Motor neuron (in vitro differentiated cells): ENCODE data around the gene SLC16A2. TPM values are rescaled to one million over a fixed set of nuclear protein-coding genes. Genes with fewer than 3 reads are reported as not detected.

Experiments used
- ATAC-seq, 8 experiments: fragments of 200-7000 bp; cut with Tn5 transposase; replicated peaks in 6 of 8; 2 replicates each; pipeline ENCODE4 v1.8.0; 2021; ENCODE audit warnings: mild to moderate bottlenecking in 8 of 8, moderate library complexity in 8 of 8
- H3K27ac ChIP-seq, 2 donors: fragments of 250-450 bp; sonication (Bioruptor Pico); 2 replicates each; pipeline ENCODE4 v1.9.0; 2021; ENCODE audit warnings: antibody characterized with exemption in 2 of 2, mild to moderate bottlenecking in 2 of 2, moderate library complexity in 1 of 2
- H3K4me1 ChIP-seq, 2 donors: fragments of 250-450 bp; sonication (Bioruptor Pico); replicated peaks in 1 of 2; 2 replicates each; pipeline ENCODE4 v1.6.1; 2021; ENCODE audit warnings: antibody characterized with exemption in 2 of 2, mild to moderate bottlenecking in 2 of 2, moderate library complexity in 1 of 2
- H3K4me3 ChIP-seq, 5 donors: fragments of 250-450 bp; sonication (Bioruptor Pico); 2 replicates each; pipeline ENCODE4 v1.9.0; 2021; ENCODE audit warnings: antibody characterized with exemption in 5 of 5, mild to moderate bottlenecking in 5 of 5, moderate library complexity in 4 of 5
- WGBS, 10 experiments: fragments of 450-650 bp; shearing (Covaris generic); methylation state at CpG; one replicate each; pipeline ENCODE4 v1.0.0; 2022; 5-methylcytosine and 5-hydroxymethylcytosine counted together
- in situ Hi-C, 9 experiments: fragments of 400-800 bp; cut with MboI; loops; one replicate each; pipeline ENCODE4 v1.15.0; 2021; ENCODE audit warnings: low sequenced_read_pairs in 9 of 9, low pct_unique_long_range_greater_than_20kb in 2 of 9; ENCODE audit not compliant: unreplicated experiment in 9 of 9
- total RNA-seq, 8 experiments: library from RNA; unstranded; fragments of 300-600 nt; gene quantifications; 2 replicates each; pipeline versions ENCODE4 v1.2.3 to v1.2.4, GENCODE V29; 2022

The SLC16A2 gene
- total RNA-seq, 8 experiments from 2014 or later = 1.9 to 22.9 (median 8.4) TPM

DNA sequence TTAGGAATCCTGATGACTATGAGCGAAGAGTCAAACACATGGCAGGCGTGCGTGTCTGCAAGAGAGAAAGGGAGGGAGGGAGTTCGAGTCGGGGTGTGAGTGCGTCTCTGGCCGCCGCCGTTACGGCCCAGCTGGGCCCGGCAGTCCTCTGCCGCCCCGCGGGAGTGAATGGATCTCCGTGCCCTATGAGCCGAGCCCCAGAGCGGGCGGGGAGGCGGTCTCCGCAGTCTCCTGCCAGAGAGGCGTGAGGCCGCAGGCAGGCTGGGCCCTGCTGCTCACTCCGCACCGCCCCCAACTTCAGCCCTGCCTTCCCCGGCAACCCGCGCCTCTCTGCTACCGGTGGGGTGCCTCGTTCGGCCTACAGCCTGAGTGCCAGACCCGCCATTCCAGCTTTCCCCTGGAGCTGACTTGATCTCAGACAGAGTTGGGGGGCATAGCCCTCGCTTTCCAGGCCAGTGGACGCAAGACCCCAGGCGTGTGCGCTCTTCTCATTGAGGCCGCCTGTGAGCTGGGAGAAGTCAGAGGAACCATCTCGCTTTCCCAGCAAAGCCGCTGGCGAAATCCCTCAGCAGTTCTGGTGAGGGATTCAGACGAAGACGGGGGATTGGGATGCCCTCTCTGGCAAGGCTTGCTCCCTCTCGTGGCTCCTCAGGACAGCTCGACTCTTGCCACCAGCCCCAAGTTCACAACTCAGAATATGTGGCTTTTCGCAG lies 1.4 kb downstream of the SLC16A2 start:
- Histone ChIP-seq H3K27ac (peak overlapping the region; percentile 50 to 85), H3K4me3 (peak overlapping the region; percentile 55 to 74 (median 61)), H3K4me1 (peaks cover 6 to 11% of the 10 kb centered on the region in 2 donors)
- ATAC-seq = peak; percentile 40 to 53 (median 48)
- 29 to 40% (median 37%) methylated on average over 1 to 9 of the region's 44 CpGs; no CpG with 5 or more reads in 7 of the 10 experiments for WGBS, 10 experiments
- in situ Hi-C loops = no loop called here

DNA sequence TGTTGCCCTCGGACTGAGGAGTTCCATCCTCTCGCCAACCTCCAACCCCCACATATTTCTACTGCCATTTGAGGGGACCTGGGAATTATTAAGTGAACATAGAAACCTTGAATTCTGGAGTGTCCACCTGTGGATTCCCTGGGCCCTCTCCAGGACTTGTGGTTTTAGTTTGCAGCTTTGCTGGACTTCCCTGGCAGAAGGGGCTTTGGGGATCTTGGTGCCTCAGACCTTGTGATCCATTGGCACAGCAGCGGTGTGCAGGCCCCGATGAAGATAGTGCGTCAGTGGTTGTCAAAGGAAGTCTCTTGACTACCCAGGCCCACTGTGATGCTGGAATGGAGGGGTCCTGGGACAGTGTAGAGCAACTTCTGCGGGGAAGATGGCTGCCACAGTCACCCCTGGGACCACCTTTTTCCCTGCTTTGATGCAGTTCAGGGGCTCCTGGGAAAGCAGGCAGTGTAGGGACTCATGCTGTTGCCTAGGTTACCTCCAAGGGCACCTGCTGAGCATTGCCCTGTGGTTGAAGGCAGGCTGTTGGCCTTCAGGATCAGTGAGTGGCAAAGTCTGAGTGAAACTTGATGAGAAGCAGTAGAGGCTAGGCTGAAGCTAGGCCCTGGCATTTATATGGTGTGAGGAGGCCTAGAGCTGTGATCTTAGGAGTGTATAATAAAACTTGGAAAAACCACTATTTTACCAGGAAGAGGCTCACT lies 2.2 kb downstream of the SLC16A2 start:
- WGBS, 10 experiments = 40 to 67% (median 56%) methylated on average over 1 to 3 of the region's 6 CpGs; no CpG with 5 or more reads in 7 of the 10 experiments
- in situ Hi-C loops = no loop called here
- ATAC-seq = no peak
- peaks cover 6 to 11% of the 10 kb centered on the region in 2 donors for H3K4me1 ChIP-seq
- peak overlapping the region; percentile 55 to 74 (median 61) for H3K4me3 ChIP-seq
- H3K27ac ChIP-seq = no peak overlapping the region

DNA sequence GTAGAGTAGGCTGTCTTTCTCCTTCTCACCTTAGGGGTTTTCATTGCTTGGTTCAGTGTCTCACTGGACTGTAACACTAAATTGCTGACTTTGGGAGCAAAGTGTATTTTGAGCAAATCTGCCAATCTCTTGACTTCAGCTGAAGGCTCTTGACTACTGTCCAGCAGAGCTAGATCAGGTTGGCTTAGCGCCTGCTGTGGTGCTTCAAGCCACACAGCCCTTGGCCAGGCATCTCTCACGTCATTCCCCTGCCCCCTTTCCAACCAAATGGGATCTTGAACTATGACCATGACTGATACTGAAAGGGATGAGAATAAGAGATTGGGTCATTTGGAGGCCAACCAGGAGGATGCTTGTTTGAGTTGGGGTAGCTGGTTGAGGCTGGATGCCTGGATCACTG lies 4.8 kb downstream of the SLC16A2 start:
- WGBS, 10 experiments = 36% methylated on average over 2 of the region's 2 CpGs; no CpG with 5 or more reads in 9 of the 10 experiments
- H3K4me1 ChIP-seq = peaks cover 0 to 4% of the 10 kb centered on the region in 2 donors
- no peak for ATAC-seq
- no peak overlapping the region for H3K4me3 ChIP-seq
- in situ Hi-C loops = loop anchor here in 1 of 9 experiments (25.0 kb wide), 1 partner anchor 111 kb away; no protein-coding TSS in a partner anchor
- H3K27ac ChIP-seq = no peak overlapping the region

GRCh38 chrX:74426615-74427014 lies 5.3 kb downstream of the SLC16A2 start:
- no peak for ATAC-seq
- in situ Hi-C loops = loop anchor here in 1 of 9 experiments (25.0 kb wide), 1 partner anchor 111 kb away; no protein-coding TSS in a partner anchor
- 14 to 83% (median 60%) methylated on average over 1 to 2 of the region's 2 CpGs; no CpG with 5 or more reads in 5 of the 10 experiments for WGBS, 10 experiments
- no peak overlapping the region for H3K27ac ChIP-seq
- H3K4me3 ChIP-seq = no peak overlapping the region
- peaks cover 0 to 4% of the 10 kb centered on the region in 2 donors for H3K4me1 ChIP-seq

DNA sequence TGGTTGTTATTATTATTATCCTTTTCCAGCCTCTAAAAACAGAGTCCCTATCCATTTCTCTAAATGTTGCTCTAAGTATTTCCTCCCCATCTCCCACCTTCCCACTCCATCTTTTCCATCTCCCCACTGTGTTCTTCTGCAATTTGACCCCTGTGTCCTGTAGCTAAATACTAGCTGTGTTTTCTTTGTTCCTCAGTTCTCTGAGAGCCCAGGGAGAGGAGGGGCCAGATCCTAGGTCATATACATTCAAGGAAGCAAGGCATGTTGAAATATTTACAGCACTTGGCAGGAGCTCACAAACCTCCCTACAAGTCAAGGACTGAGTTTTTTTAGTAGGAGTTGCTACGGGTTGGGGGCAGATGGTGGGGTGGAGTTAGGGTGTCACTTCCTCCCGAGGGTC lies 10.5 kb downstream of the SLC16A2 start:
- WGBS, 10 experiments = 0% methylated on average over 2 of the region's 2 CpGs; no CpG with 5 or more reads in 9 of the 10 experiments
- no peak for ATAC-seq
- no peak overlapping the region for H3K4me3 ChIP-seq
- peaks cover 4 to 6% of the 10 kb centered on the region in 2 donors for H3K4me1 ChIP-seq
- no peak overlapping the region for H3K27ac ChIP-seq
- in situ Hi-C loops = loop anchor here in 1 of 9 experiments (25.0 kb wide), 1 partner anchor 106 kb away; no protein-coding TSS in a partner anchor

- in situ Hi-C loops = loop anchor here in 1 of 9 experiments (25.0 kb wide), 1 partner anchor 103 kb away; no protein-coding TSS in a partner anchor
Measured at GRCh38 chrX:74434336-74434735, 13.0 kb downstream of the SLC16A2 start.

GRCh38 chrX:74437530-74437929 lies 16.2 kb downstream of the SLC16A2 start:
- Histone ChIP-seq H3K4me3 (no peak overlapping the region), H3K27ac (no peak overlapping the region), H3K4me1 (no peaks in the 10 kb centered on the region)
- no peak for ATAC-seq
- in situ Hi-C loops = loop anchor here in 1 of 9 experiments (25.0 kb wide), 1 partner anchor 100 kb away; no protein-coding TSS in a partner anchor
- WGBS, 10 experiments = 58% methylated on average over 2 of the region's 2 CpGs; no CpG with 5 or more reads in 9 of the 10 experiments

More at GRCh38 chrX:74434336-74434735, 13.0 kb downstream of the SLC16A2 start:
- no peak for ATAC-seq
- no CpG with 5 or more reads among the region's 1 CpG for WGBS, 10 experiments
- H3K4me1 ChIP-seq = peaks cover 4 to 6% of the 10 kb centered on the region in 2 donors
- H3K27ac ChIP-seq = no peak overlapping the region
- H3K4me3 ChIP-seq = no peak overlapping the region

- Histone ChIP-seq H3K27ac (no peak overlapping the region), H3K4me1 (no peaks in the 10 kb centered on the region), H3K4me3 (no peak overlapping the region)
- peak in 1 of 8 experiments; percentile 55 for ATAC-seq
- in situ Hi-C loops = loop anchor here in 1 of 9 experiments (25.0 kb wide), 1 partner anchor 99 kb away; no protein-coding TSS in a partner anchor
- WGBS, 10 experiments = 17 to 100% (median 53%) methylated on average over 1 to 2 of the region's 3 CpGs; no CpG with 5 or more reads in 3 of the 10 experiments
Measured at GRCh38 chrX:74438764-74439163, 17.5 kb downstream of the SLC16A2 start.

DNA sequence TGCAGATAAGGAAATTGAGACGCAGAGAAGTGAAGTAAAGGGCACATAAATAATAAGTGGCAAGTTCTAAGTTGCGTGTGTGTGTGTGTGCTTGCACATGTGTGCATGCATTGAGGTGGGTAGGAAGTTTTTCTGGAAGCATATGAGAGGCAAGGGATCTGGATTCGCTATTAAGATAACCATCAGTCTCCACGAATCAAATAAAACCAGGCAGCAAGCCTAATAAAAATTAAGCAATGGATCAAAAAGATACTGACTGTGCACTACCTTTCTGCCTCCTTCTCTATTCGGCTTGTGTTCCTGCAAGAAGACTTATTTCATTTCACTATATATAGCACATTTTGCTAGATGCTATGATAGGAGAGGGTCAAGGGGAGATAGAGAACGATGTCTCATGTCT lies 23.8 kb downstream of the SLC16A2 start:
- ATAC-seq = no peak
- H3K4me3 ChIP-seq = no peak overlapping the region
- 28 to 64% (median 46%) methylated on average over 2 to 5 of the region's 6 CpGs; no CpG with 5 or more reads in 7 of the 10 experiments for WGBS, 10 experiments
- H3K27ac ChIP-seq = no peak overlapping the region
- H3K4me1 ChIP-seq = no peaks in the 10 kb centered on the region
- in situ Hi-C loops = loop anchor here in 1 of 9 experiments (25.0 kb wide), 1 partner anchor 92 kb away; no protein-coding TSS in a partner anchor

DNA sequence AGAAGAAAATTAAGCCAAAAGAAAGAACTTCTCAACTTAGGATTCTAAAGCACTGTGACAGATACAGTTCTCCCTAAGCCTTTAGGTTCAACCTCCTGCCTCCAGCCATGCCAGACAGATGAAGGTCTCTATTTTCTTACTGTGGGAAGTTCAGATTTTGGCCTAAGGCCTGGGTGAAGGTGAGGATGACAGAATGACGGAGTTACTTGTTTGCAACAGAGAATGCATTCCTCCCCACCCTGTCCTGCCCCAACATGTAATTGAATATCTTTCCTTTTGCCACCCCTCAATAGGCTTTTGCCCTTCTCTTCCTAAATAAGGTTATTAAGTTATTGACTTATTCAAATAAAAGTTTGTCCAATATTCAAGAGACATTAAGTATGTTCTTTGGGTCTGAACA lies 25.6 kb downstream of the SLC16A2 start:
- no peak overlapping the region for H3K27ac ChIP-seq
- in situ Hi-C loops = loop anchor here in 1 of 9 experiments (25.0 kb wide), 1 partner anchor 90 kb away; no protein-coding TSS in a partner anchor
- ATAC-seq = no peak
- H3K4me3 ChIP-seq = no peak overlapping the region
- H3K4me1 ChIP-seq = no peaks in the 10 kb centered on the region
- 20 to 89% (median 50%) methylated on average over 1 of the region's 1 CpG; no CpG with 5 or more reads in 7 of the 10 experiments for whole genome bisulfite sequencing, 10 experiments

GRCh38 chrX:74448669-74449068 lies 27.4 kb downstream of the SLC16A2 start:
- H3K4me3 ChIP-seq = no peak overlapping the region
- no peak for ATAC-seq
- WGBS, 10 experiments = 45 to 89% methylated on average over 3 to 5 of the region's 5 CpGs; no CpG with 5 or more reads in 8 of the 10 experiments
- H3K4me1 ChIP-seq = no peaks in the 10 kb centered on the region
- in situ Hi-C loops = loop anchor here in 1 of 9 experiments (25.0 kb wide), 1 partner anchor 89 kb away; no protein-coding TSS in a partner anchor
- no peak overlapping the region for H3K27ac ChIP-seq

DNA sequence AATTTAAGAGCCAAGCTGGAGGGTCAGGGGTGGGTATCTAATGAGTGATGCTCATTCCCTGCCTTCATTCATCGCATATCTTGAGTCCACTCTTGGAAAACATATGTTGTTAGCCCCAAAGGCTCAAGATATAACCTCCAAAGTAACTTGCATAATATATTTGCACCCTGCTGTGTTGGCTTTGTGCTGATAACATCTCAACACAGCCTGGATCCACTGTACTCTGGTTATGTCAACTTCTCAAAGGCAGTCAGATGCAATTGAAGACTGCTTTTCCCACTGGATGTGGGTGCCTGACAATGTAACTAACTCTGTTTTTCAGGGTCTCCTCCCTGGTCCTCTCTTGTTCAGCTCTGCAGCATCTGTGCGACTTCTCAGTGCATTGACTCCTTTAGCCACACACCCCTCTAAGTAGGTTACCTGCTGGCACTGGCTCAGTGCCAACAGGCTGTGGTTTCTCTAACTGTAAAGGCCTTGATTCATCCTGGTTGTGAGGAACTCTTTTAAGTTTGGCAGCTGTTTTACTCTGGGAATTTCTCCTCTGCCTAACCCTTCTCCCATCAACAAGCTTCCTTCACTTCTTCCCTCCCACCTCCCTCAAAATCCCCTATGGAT lies 28.1 kb downstream of the SLC16A2 start:
- in situ Hi-C loops = loop anchor here in 1 of 9 experiments (25.0 kb wide), 1 partner anchor 88 kb away; no protein-coding TSS in a partner anchor
- Histone ChIP-seq H3K27ac (no peak overlapping the region), H3K4me1 (no peaks in the 10 kb centered on the region), H3K4me3 (no peak overlapping the region)
- WGBS, 10 experiments = 67 to 100% methylated on average over 1 of the region's 2 CpGs; no CpG with 5 or more reads in 8 of the 10 experiments
- ATAC-seq = no peak
